GM12872 (cell line): Measurements from ENCODE around the gene DGKI.

Experiments
- CTCF ChIP-seq: IDR thresholded peaks from 3 replicates; pipeline ENCODE4 v1.5.1; 2011; ENCODE audit warnings: low read depth, mild to moderate bottlenecking, low read length, moderate library complexity; ENCODE audit not compliant: insufficient read depth

DGKI gene

GRCh38 chr7:137878333-137878961 is 31.7 kb upstream of the DGKI start:
- no peak for TF ChIP-seq CTCF

- no peak for TF ChIP-seq CTCF
Observed at GRCh38 chr7:137877027-137877675, 30.4 kb upstream of the DGKI start.

- TF ChIP-seq CTCF: no peak
Observed at GRCh38 chr7:137875746-137876145, 29.0 kb upstream of the DGKI start.

GRCh38 chr7:137873979-137874777 is 27.4 kb upstream of the DGKI start:
- TF ChIP-seq CTCF: no peak

- no peak for TF ChIP-seq CTCF
Observed at GRCh38 chr7:137873524-137873923, 26.8 kb upstream of the DGKI start.

GRCh38 chr7:137871170-137871915 is 24.6 kb upstream of the DGKI start:
- TF ChIP-seq CTCF: no peak

GRCh38 chr7:137870684-137871083 is 23.9 kb upstream of the DGKI start:
- TF ChIP-seq CTCF: no peak
